SHP77 (cell line): ENCODE measurements around the gene HAPSTR1.

ENCODE experiments used
- DNase-seq, 2 experiments: peaks; one replicate each; lab custom pipeline; 2025; lab: John Stamatoyannopoulos, UW

HAPSTR1 gene

GRCh38 chr16:9096416-9096952 is 5.0 kb downstream of the HAPSTR1 start:
- no peak for DNase-seq

DNA sequence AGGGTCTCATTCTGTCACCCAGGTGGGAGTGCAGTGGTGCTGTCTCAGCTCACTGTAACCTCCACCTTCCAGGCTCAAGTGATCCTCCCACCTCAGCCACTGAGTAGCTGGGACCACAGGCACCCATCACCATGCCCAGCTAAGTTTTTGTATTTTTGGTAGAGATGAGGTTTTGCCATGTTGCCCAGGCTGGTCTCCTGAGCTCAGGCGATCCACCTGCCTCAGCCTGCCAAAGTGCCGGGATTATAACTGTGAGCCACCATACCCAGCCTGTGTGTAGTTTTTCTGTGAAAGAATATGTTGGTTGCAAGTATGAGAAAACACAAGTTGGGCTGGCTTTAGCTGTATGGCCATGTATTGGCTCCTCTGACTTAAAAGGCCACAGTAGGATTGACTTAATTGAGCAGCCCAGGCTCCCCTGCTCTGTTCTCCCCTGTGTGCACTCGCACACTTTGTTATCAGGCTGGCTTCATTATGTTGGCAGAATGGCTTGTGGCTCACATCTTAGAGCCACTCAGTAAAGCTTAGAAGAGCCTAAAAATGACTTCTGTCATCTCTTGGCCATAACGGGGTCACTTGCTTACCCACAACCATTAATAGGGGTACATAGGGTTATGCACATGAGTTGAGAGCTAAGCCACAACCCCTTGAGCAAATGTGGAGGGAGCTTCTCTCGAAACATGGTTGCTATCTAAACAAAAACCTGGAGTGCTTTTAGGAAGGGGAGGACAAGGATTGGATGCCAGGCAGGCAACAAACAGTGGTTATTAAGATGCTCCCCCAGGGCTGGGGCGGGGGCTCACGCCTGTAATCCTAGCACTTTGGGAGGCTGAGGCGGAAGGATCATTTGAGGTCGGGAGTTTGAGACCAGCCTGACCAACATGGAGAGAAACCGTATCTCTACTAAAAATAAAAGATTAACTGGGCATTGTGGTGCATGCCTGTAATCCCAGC is 6.1 kb downstream of the HAPSTR1 start:
- no peak for DNase-seq

DNA sequence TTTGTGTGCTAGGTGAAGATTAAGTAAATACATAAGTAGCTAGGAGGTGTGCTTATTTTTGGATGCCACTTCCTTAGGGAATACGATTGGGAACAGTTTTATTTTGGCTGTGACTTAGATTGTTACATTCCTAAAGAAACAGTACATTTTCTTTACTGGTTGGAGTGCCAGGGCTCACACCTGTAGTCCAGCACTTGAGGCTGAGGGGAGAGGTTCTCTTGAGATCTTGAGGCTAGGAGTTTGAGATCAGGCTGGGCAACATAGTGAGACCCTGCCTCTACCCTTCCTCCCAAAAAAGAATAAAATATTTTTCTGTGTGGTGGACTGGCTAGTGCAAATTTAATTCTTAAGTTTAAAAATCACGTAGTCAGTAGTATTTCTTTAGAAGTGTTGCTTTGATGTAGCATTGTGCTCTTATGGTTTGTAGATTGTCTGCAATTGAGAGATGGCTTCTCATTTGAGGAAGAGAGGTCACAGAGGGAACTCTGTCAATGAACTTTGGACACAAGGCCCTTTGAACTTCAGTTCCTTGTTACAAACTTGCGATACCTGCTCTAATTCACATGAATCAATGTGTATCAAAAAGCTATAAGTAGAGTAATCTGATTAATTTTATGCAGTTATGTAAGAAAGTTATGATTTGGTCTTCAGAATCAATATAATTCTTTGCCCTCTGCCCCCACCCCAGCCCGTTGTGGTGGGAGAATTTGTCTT is 7.1 kb downstream of the HAPSTR1 start:
- no peak for DNase-seq

DNA sequence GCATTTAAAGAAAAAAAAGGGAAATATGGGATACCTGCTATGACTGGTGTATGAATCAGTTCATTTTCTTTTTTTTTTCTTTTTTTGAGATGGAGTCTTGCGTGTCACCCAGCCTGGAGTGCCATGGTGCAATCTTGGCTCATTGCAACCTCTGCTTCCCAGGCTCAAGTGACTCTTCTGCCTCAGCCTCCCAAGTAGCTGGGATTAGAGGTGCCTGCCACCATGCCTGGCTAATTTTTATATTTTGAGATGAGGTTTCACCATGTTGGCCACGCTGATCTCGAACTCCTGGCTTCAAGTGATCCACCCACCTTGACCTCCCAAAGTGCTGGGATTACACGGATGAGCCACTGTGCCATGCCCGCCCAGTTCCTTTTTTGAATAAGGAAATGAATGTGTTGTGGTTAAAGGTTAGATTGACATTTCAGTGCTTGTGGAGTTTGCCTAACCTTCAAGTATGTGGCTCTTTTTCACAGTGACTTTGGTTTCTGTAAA is 7.7 kb downstream of the HAPSTR1 start:
- DNase-seq: no peak

- no peak for DNase-seq
Observed at GRCh38 chr16:9102379-9102778, 10.9 kb downstream of the HAPSTR1 start.

- no peak for DNase-seq
Observed at GRCh38 chr16:9102943-9103342, 11.5 kb downstream of the HAPSTR1 start.

- no peak for DNase-seq
Observed at GRCh38 chr16:9103546-9103945, 12.1 kb downstream of the HAPSTR1 start.

DNA sequence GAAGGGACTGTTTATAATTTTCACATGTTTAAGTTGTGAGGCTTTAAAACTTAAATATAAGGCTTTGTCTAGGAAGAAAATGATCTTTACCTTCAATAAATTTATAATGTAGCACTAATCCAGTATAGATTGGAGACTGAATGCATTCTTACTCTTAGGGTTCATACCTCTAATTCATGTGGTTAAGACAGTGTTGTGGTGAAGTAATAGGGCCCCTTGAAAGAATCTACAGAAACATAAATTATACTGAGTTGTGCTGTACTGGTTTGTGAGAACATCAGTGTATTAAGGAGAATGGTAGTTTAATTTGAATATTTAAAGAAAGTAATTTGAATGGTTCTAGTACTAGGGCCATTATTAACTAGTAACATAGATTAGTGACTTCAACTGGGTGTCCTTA is 13.7 kb downstream of the HAPSTR1 start:
- no peak for DNase-seq

- DNase-seq: no peak
Observed at GRCh38 chr16:9107025-9107970, 15.9 kb downstream of the HAPSTR1 start.

GRCh38 chr16:9109255-9109654 is 17.8 kb downstream of the HAPSTR1 start:
- no peak for DNase-seq

DNA sequence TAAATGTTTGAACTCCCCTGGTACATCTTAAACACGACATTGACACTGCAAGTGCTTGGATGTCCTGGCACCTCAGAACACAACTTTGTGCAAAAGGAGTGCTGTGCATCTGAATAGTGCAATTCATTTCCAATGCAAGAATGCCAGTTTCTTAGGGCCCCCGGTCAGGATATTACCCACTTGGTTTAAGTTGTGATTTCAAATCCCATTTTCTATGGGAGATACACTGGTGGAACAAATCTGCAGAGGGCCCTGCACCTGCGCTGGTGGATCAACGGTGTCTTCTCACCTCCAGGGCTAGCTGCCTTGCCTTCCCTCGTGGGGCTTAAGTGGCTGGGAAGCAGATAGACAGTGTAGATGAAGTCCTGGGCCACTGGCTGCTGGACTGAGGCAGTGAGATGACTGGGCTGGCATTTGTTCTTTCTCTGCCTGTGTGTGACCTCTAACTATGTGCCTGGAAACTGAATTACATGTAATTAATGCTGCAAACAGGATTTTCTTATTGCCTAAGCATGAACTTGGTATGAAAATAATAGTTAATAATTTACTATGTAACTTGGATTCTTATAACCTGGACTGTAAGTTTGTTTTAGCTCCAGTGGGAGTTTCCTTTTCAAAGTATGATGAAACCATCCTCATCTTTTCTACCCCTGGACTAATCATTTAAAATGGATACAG is 20.9 kb downstream of the HAPSTR1 start:
- DNase-seq: no peak

- no peak for DNase-seq
Observed at GRCh38 chr16:9112844-9113186, 21.4 kb downstream of the HAPSTR1 start.

- DNase-seq: no peak
Observed at GRCh38 chr16:9113707-9114106, 22.3 kb downstream of the HAPSTR1 start.

DNA sequence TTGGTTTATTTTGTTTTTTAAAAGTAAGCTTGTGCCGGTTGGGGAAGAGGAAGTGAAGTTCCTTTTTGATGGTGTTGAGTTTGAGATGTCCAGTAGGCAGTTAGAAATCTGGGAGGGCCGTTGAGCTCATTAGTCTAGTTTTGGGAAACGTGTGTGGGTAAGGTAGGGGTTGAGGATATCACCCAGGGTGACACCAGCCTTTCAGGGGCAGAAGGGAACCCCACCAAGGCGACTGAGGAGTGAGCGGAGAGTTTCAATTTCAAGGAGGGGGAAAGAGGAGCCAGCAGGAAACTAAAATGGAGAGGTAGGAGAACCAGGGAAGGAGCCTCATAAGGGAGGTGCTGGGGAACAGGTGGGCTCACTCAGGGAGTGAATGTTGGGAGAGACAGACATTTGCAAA is 22.7 kb downstream of the HAPSTR1 start:
- DNase-seq: no peak

GRCh38 chr16:9114842-9115241 is 23.4 kb downstream of the HAPSTR1 start:
- no peak for DNase-seq

DNA sequence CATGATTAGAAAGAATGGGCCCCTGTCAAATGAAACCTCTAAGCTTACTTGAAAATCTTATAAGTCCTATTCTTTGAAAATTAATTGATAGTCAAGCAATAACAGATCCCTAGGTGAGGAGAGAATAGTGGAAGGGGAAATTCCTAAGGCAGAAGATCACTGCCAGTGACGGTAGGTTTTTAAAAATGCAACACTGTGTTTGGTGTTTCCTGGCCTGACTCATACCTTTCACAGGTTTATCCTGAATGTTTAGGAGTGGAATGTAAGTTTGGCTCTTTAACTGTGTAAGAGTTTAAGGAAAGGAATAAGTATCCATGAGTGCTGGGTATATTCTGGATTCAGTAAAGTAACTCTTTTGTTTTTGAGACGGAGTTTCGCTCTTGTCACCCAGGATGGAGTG is 23.8 kb downstream of the HAPSTR1 start:
- DNase-seq: no peak

DNA sequence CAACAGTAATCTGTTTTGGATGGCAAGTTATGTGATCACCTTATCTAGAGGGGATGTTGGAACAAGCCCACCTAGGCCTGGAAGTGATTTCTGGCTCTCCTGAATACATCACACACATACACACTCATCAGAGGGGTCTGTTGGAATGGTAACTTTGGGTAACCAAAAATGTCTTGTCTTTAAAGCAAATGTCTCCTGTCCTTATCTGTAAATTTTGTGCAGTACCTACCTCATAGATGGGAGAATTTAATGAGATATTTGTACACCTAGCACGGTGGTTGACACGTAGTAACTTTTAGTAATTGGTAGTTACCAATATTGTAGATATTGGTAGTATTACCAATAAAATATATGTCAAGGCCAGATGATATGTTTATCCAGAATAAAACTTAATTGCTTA is 24.7 kb downstream of the HAPSTR1 start:
- no peak for DNase-seq

- no peak for DNase-seq
Observed at GRCh38 chr16:9118170-9118569, 26.7 kb downstream of the HAPSTR1 start.

GRCh38 chr16:9119795-9120194 is 28.4 kb downstream of the HAPSTR1 start:
- DNase-seq: no peak

GRCh38 chr16:9122342-9122741 is 30.9 kb downstream of the HAPSTR1 start:
- no peak for DNase-seq

- DNase-seq: no peak
Observed at GRCh38 chr16:9122969-9123368, 31.5 kb downstream of the HAPSTR1 start.
